Stimulated activated CD4-positive, alpha-beta T cell treated with anti-CD3 and anti-CD28 coated beads, TNF-alpha, amount 100 ng/mL, for 1 hour (primary cell): ENCODE measurements around the gene COL10A1.

Experiments used
- DNase-seq, 3 donors: peaks; one replicate each; pipeline ENCODE4 v3.0.0-alpha.2; 2020; ENCODE audit warnings: low read depth in 3 of 3, low spot score in 1 of 3

Gene COL10A1

DNA sequence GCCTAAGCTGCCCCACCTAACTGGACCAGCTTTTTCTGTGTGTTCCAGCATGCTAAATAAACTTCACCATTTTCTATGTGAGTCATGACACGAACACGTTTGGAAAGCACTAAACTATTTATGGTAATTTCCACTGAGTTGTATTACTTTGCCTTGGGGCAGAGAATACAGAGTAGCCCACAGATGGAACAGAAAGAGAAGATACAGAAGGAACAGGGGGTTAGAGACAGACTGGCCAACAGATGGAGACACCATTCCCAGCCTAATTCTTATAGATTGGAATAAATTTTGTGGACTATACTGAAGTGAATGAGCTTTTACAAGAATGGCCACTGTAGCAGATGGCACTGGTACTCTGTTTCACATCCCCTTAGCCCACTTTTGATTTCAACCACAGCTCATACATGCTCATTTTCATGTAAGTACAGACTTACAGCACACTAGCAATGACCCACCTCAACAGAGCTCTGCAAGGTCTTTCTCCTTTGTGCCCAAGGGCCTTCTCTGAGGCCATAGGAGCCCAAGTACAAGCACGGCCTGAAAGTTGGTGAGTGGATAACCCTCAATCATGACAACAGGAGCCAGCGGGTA lies 38.4 kb downstream of the COL10A1 start:
- no peak for DNase-seq

DNA sequence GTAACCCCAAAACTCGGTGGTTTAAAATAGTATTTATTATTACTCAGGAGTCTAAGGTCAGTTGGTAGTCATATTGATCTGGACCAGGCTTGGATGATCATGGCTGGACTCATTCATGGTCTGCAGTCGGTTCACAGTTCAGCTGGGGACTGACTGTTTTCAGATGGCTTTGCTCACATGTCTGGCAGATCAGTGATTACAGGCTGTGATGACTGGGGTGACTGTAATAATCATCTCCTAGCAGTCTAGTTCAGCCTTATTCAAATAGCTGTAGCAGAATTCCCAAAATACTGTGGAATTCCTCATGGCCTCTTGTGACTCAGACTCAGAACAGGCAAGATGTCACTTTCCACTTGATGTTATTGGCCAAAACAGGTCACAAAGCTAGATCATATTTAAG lies 41.6 kb downstream of the COL10A1 start:
- DNase-seq, result no peak

DNA sequence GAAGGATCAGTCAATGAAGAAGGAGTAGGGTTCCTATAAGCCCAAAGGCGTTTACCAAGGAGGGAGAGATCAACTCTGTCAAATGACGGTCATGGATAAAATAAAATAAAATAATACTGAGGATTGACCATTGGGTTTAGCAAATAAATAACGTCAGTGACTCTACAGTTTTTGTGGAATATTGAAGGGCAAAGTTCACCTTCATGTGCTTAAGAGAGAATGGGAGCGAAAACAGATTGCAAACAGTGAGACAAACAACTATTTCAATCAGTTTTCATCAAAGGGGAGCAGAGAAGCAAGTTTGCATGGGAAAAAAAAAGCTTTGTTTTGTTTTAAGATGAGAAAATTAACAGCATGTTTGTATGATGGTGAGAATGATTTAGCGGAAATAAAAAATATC lies 42.9 kb downstream of the COL10A1 start:
- DNase-seq, result no peak

DNA sequence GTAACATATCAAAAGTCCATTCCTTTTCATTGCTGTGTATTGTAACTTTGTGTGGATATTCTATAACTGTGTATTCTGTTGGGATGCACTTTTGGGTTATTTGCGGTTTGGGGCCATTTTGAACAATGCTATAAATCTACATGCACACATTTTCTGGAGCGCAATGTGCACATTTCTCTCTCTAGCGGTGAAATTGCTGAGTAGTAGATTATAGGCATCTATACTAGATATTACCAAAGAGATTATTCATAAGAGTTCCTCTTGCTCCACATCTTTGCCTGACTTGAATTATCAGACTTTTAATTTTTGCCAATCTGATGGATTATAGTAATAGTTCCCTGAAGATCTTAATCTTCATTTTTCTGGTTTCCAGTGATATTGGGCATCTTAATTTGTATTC lies 47.0 kb downstream of the COL10A1 start:
- no peak for DNase-seq

DNA sequence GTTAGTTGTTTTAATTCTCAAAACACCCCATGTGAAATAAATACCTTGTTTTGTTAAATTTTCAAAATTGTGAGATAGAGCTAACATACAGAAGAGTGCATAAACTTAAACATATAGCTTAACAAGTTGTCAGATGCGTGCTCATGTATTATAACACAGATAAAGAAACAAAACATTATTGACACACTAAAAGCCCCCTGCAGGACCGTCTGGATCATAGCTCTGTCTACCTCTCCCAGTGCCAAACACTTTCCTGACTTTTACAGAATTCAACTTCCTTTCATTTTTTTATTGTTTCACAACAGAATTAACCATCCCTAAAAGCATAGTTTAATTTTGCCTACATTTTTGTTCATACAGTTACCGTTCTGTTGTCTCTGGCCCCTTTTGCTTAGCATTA lies 47.4 kb downstream of the COL10A1 start:
- DNase-seq, result no peak

DNA sequence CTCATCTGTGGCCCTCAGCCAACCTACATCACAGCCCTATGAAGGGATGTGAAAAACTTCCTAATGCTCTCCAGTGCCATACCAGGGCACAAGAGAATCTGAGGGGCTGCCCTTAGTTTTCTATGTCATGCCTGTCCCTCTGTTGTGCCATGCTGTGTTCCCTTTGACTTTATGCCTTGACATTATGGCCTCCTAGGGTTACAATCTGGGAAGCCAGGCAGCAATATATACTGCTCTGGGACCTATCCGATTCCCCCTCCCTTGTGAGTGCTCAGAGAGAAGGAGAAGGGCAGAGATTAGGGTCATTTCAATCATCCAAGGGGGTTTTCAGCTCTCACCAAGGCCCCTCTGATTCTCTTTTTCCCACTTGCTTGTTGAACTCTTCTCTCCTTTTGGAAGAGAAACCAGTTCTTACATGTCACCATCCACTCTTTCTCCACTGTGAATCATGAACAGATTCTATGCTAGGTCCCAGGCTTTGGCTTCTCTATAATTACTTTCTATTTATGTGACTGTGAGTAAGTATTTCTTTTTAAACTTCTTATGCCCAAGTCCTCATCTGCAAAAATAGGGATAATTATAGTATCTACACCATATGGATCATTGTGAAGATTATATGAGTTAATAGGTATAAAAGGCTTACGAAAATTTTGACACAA lies 51.1 kb downstream of the COL10A1 start:
- no peak for DNase-seq

DNA sequence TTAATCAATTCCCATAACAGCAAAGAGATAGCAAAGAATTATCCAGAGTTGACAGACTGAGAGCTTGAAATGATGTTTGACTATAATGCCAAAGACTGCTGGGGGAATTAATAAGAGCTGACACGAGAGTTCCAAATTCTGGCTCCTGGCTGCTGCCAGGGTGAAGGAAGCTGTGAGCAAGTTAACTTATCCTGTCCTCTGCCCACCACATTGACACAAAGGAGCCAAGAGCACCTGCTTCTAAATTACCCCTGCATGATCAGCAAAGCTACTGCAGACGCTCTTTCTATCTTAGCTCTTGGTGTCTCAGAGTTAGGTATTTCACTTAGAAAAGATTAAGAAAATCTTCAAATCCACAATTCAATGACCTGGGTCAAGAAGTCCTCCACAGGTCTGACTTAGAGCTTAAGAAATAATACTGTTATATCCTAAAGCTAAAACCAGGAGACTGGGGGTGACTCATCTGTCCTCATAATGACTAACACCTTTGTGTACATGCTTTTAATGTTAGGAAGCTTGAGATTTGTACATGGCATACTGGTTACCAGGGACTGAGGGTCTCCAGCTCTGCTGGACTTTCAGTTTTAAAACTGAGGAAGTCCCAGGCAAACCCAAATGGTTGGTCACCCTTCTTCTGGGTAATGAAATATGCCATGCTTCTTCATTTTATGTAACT lies 52.0 kb downstream of the COL10A1 start:
- DNase-seq, result no peak

DNA sequence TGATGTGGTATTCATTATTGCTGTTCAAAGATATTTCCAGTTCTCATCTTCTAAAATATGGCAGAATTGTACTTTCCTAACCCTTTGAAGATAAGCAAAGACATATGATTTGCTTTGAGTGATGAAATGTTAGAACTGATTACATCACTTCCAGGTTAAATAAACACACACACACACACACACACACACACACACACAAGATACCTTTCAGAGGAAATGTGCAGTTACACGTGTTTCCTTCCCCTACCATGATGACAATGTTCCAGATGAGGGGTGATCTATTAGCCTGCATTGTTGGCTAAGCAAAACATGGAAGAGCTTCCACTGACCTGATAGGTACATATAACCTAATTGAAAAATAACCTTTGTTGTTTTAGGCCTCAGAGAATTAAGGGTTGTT lies 53.6 kb downstream of the COL10A1 start:
- no peak for DNase-seq

DNA sequence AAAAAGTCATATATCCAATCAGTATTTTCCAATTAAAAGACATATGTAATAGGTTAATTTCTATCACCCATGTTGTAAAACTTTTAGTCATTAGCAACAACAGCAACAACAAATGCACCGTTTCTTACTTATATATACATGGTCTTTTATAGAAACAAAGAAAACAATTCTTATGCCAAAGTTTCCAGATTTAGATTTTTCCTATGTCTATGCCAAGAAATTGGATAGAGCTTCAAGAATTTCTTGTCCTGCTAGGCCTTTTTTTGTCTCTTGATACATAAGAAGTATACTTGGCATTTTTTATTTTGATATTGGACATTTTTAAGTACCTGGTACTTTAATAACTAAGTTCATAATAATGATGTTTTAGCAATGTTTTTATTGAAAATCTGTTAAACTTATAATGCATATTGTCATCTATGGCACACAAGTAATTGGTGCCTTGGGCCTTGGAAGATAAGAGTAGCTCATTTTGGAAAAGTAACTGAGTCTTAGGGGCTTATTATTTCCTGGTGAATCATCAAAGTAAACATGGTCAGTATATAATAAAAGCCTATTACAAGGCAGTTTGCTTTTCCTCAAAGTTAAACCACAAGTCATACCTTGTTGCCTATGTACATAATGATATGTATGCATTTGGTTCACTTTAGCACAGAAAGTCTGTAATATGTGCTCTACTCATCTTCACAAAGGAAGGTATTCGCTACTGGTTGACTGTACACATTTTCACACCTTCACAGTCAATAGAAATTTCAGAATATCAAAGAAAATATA lies 55.1 kb downstream of the COL10A1 start:
- DNase-seq, result no peak

DNA sequence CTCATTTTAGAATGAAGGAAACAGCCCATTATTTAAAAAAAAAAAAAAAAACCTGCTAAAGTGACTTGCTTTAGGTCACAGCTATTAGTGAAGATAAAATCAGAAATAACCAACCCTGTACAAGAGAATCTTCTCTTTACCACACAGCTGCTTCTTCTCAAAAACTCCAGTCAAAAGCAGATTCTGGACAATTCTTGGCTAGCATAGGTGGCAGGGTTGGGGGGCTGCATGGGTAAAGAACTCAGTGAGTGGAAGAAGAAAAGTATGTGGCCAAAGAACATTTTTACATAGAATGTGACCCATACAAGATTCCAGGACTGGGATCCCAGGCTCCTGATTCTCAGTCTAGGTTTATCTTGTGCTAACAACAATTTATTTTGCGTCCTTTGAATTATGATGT lies 55.8 kb downstream of the COL10A1 start:
- DNase-seq, result no peak
